Natural killer cell treated with Interleukin-12 subunit alpha and Interleukin-12 subunit beta and Interleukin-15 and Interleukin-18, amount 100 ng/mL, for 72 hours (primary cell): ENCODE results near the gene TREX2. TPM values are rescaled to one million over a fixed set of nuclear protein-coding genes. Genes with fewer than 3 reads are reported as not detected.

Source experiments
- ATAC-seq, 2 donors: fragments of 150-1000 bp; cut with Tn5 transposase in 1 of 2; sonication (Bioruptor Pico), chemical (Tn5 transposase) in 1 of 2; 2 replicates each; pipeline ENCODE4 v1.10.0; 2021
- DNase-seq: peaks from one replicate; pipeline ENCODE4 v3.0.0; 2022; ENCODE audit warnings: low spot score
- H3K27ac Mint-ChIP-seq, 2 donors: 1 replicate in 1 of 2; 2 replicates in 1 of 2; pipeline ENCODE4 v1.8.0; 2022; ENCODE audit warnings: mixed read lengths in 2 of 2, mild to moderate bottlenecking in 1 of 2, moderate library complexity in 1 of 2
- H3K27me3 Mint-ChIP-seq, 2 donors: 1 replicate in 1 of 2; 2 replicates in 1 of 2; pipeline ENCODE4 v1.8.0; 2022; ENCODE audit warnings: mixed read lengths in 2 of 2
- H3K36me3 Mint-ChIP-seq: one replicate; pipeline ENCODE4 v1.8.0; 2022; ENCODE audit warnings: mixed read lengths
- H3K4me1 Mint-ChIP-seq, 2 donors: 1 replicate in 1 of 2; 2 replicates in 1 of 2; pipeline ENCODE4 v1.8.0; 2022; ENCODE audit warnings: low read depth in 2 of 2, mixed read lengths in 2 of 2, mild to moderate bottlenecking in 1 of 2
- H3K4me3 Mint-ChIP-seq: one replicate; pipeline ENCODE4 v1.8.0; 2022; ENCODE audit warnings: mixed read lengths
- H3K9me3 Mint-ChIP-seq: 2 replicates; pipeline ENCODE4 v1.8.0; 2022; ENCODE audit warnings: mixed read lengths
- total RNA-seq, 2 donors: library from RNA; stranded (reverse); gene quantifications; one replicate each; pipeline ENCODE4 v1.2.3, GENCODE V29; 2022

TREX2 gene
- total RNA-seq, 2 donors from 2014 or later, result 1.4 to 4.5 TPM

DNA sequence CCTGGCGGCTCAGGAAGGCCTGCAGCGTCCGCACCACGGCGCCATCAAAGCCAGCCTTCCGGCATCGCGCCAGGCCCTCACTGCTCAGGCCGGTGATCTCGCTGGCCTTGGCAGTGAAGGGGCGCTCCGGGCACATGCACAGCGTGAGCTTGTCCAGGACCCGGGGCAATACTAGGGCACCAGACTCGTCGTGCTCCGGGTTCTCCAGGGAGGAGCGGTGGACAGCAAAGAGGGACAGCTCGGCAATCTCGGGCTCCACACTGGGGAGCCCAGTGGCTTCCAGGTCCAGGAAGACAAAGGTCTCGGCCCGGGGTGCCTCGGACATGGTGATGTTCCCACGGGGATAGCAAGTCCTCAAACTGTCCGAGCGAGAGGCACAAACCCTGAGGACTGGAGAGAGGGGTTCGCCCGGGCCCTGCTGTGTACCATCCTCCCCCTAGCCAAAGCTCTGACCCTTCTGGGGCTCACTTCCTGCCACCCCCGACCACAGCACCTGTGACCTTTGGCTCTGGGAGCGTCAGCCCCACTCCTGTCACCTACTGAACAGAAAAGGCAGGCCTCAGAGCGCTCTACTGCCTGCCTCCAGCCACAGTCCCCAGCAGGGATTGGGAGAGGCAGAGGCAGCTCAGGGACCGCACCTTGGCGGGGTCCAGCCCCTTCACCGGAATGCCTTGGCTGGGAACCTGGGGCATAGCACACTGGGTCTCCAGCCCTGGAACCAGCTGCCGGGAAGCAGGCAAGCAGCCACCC lies 575 bp downstream of the TREX2 start:
- Mint-ChIP-seq H3K4me3 (no peak overlapping the region), H3K27ac (no peak overlapping the region), H3K36me3 (no peaks in the 10 kb centered on the region), H3K4me1 (no peaks in the 10 kb centered on the region), H3K9me3 (no peaks in the 10 kb centered on the region), H3K27me3 (no peaks in the 10 kb centered on the region)
- DNase-seq, result no peak
- ATAC-seq, result no peak

DNA sequence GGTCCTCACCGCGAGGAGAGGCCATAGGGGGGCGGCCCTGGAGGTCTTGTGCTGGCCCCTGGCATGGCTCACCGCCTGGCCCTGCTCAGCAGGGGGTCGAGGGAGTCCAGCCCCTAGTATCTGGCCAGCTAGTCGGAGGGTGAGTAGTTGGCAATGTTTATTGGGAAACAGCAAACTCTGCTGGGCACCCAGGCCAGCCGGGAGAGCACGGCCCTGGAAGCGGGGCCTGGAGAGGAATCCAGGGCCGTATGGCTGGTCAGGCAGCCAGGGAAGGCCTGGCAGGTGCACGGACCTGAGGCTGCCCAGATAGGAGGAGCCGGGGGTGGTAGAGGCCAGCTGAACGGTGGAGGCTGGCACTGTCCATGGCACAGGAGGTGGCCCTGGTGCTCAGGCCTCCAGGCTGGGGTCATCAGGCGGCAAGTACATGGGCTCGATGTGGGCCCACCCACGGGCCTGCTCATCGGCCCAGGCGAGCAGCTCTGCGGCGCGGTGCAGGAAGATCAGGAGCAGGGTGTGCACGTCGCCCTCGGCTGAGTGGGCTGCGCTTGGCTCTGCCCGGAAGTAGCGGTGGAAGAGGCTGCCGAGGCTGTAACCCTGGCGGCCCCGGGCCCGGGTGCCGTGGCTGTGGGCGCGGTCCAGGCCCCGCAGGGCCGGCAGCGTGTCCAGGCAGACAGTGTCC lies 1.4 kb downstream of the TREX2 start:
- DNase-seq (peak; percentile 57), ATAC-seq (peak in 1 of 2 donors; percentile 7)
- no peaks in the 10 kb centered on the region for H3K4me1 Mint-ChIP-seq
- H3K27ac Mint-ChIP-seq, result no peak overlapping the region
- H3K4me3 Mint-ChIP-seq, result no peak overlapping the region
- no peaks in the 10 kb centered on the region for H3K36me3 Mint-ChIP-seq
- H3K27me3 Mint-ChIP-seq, result peaks cover 0 to 7% of the 10 kb centered on the region in 2 donors
- no peaks in the 10 kb centered on the region for H3K9me3 Mint-ChIP-seq

DNA sequence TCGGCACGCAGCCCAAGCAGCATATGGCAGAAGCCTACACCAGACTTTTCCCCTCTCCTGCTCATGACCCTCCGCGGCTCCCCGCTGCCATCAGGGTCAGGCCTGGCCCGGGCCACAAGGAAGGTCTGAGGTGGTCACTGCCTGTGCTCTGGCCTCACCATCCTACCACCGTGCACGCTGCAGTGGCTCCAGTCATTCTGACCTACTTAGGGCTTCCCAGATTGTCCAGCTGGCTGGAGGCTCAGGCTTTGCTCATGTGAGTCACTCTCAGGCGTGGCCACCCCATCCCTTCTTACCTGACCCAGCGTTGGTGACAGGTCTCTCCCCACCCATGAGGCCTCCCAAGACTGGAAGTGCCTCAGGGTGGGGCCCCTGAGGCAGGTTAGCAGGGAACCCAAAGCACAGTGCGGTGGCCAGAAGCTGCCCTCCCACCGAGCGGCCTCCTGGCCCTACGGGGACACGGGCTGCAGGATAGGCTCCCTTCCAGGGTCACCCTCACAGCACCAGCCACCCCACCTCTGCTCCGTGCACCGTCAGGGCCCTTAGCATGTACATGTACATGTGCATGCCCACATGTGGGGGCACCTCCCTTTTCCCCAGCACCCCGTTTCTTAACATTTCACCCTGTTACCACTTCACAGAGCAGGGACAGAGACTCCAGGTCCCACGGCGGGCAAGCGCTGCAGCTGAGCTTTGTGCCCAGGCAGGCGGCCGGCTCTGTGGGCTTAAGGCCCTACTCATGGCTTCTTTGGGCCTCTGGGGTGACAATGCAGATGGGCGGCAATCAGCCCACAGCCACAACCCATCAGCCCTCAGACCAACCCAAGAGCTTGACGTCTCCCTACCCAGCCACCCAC lies 2.2 kb downstream of the TREX2 start:
- Mint-ChIP-seq H3K9me3 (no peaks in the 10 kb centered on the region), H3K27ac (no peak overlapping the region), H3K27me3 (peaks cover 0 to 8% of the 10 kb centered on the region in 2 donors), H3K4me1 (no peaks in the 10 kb centered on the region), H3K4me3 (no peak overlapping the region), H3K36me3 (no peaks in the 10 kb centered on the region)
- DNase-seq, result no peak
- no peak for ATAC-seq

DNA sequence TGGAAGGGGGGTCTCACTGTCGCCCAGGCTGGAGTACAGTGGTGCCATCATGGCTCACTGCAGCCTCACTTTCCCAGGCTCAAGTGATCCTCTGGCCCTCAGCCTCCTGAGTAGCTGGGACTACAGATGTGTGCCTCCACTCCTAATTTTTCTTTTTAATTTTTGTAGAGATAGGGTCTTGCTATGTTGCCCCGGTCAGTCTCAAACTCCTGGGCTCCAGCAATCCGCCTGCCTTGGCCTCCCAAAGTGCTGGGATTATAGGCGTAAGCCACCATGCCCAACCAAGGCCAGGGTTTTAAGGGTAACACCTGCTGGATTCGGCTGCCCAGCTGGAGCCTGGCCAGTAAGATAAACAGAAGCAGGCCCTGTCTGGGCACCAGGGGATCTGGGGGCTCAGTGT lies 3.4 kb downstream of the TREX2 start:
- Mint-ChIP-seq H3K9me3 (no peaks in the 10 kb centered on the region), H3K36me3 (no peaks in the 10 kb centered on the region), H3K4me3 (no peak overlapping the region), H3K4me1 (no peaks in the 10 kb centered on the region), H3K27ac (no peak overlapping the region), H3K27me3 (peaks cover 0 to 8% of the 10 kb centered on the region in 2 donors)
- ATAC-seq (no peak), DNase-seq (no peak)

DNA sequence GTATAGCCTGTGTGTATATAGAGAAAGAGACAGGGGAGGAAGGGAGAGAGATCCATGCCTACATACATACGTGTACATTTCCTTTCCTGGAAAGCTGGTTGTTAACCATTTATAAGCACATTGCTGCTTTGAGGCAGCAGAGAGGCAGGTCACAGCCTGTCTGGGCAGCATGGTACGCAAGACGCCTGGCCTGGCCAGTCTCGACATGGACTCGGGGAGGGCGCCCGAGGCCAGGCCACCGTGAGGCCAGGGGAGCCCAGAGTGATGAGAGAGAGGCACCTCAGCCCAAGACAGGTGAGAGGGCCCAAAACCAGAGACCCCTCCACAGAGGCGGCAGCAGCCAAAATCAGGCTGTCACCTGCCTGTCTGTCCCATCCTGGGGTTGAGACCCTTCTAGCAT lies 3.9 kb downstream of the TREX2 start:
- no peaks in the 10 kb centered on the region for H3K36me3 Mint-ChIP-seq
- ATAC-seq (no peak), DNase-seq (no peak)
- H3K27me3 Mint-ChIP-seq, result peaks cover 4 to 8% of the 10 kb centered on the region in 2 donors
- no peak overlapping the region for H3K4me3 Mint-ChIP-seq
- H3K27ac Mint-ChIP-seq, result no peak overlapping the region
- H3K4me1 Mint-ChIP-seq, result no peaks in the 10 kb centered on the region
- H3K9me3 Mint-ChIP-seq, result no peaks in the 10 kb centered on the region

DNA sequence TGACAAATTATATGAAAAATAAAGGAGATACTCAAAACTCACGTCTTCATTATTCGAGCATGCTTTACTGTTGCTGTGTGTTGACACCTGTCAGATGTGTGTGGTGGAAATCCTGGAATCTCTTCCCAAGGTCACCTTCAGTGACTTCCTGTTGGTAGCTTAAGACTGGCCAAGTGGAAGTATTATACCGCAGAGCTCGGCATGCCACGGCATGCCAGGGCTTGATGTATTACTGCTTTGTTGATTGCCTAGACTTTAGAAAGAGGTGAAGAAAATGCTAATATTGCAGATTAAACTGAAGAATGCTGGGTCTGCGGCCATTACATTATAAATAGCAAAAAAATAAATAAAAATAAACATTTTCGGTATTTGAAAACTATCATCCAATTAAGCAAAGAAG lies 4.6 kb downstream of the TREX2 start:
- no peaks in the 10 kb centered on the region for H3K36me3 Mint-ChIP-seq
- no peak overlapping the region for H3K4me3 Mint-ChIP-seq
- peaks cover 6 to 8% of the 10 kb centered on the region in 2 donors for H3K27me3 Mint-ChIP-seq
- ATAC-seq (no peak), DNase-seq (no peak)
- no peaks in the 10 kb centered on the region for H3K9me3 Mint-ChIP-seq
- no peak overlapping the region for H3K27ac Mint-ChIP-seq
- H3K4me1 Mint-ChIP-seq, result no peaks in the 10 kb centered on the region

DNA sequence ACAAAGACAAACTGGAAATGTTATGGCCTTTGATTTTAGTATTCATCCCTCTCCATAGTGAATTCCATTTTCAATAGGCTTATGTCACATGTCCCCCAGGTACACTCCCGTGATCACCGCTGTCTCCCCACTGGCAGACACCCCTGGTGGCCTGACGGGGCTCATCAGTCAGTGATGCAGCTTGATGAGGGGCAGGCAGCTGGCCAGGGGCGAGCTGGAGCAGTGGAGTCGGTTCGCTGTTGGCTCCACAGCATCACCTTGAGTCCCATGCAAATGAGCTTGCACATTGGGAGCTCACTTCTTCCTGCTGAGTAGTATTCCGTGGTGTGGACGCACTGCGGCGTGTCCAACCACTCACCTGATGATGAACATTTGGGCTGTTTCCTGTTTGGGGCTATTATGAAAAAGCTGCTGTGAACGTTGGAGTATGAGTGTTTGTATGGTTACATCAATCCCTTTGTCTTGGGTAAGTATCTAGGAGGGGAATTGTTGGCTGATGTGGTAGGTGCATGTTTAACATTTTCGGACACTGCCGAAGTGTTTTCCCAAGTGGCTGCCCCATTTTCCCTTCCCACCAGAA lies 5.2 kb downstream of the TREX2 start:
- H3K27ac Mint-ChIP-seq, result no peak overlapping the region
- H3K27me3 Mint-ChIP-seq, result peaks cover 6 to 8% of the 10 kb centered on the region in 2 donors
- no peaks in the 10 kb centered on the region for H3K36me3 Mint-ChIP-seq
- no peak overlapping the region for H3K4me3 Mint-ChIP-seq
- DNase-seq (no peak), ATAC-seq (no peak)
- no peaks in the 10 kb centered on the region for H3K4me1 Mint-ChIP-seq
- H3K9me3 Mint-ChIP-seq, result no peaks in the 10 kb centered on the region

DNA sequence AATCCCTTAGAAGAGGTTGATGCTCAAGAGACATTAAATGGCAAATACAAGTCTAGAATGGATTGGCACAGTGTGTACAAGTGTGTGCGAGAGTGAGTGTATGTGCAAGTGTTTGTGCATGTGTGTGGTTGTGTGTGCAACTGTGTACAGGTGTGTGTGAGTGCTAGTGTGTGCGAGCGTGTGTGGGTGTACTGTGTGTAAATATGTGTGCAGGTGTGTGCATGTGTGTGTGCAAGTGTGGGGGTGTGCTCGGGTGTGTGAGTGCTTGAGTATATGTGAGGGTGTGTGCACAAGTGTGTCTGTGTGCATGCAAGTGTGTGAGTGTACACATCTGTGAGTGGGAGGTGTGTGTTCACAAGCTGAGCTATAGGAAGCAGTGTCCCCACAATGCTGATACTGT lies 5.9 kb downstream of the TREX2 start:
- H3K27ac Mint-ChIP-seq, result no peak overlapping the region
- no peaks in the 10 kb centered on the region for H3K4me1 Mint-ChIP-seq
- H3K4me3 Mint-ChIP-seq, result no peak overlapping the region
- peaks cover 6 to 8% of the 10 kb centered on the region in 2 donors for H3K27me3 Mint-ChIP-seq
- no peaks in the 10 kb centered on the region for H3K9me3 Mint-ChIP-seq
- DNase-seq, result no peak
- ATAC-seq, result peak in 1 of 2 donors; percentile 13
- no peaks in the 10 kb centered on the region for H3K36me3 Mint-ChIP-seq

DNA sequence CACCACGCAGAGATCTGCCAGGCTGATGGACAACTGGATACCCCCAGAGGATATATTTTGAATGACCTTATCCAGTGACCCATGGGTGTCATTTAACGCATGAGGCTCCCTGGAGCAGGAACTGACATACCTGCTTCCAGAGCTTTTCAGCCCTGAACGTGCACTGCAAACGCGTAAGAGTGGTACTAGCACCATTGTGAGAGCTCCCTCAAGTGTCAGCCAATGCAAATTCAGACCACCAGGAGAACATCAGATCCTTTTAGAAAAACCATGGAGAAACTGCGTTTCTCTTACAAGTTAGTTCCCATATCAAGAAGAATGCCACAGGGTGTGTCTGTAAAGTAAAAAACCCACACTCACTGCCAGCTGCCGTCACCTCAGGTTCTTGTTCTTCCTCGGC lies 7.3 kb downstream of the TREX2 start:
- Mint-ChIP-seq H3K4me3 (no peak overlapping the region), H3K9me3 (no peaks in the 10 kb centered on the region), H3K27ac (no peak overlapping the region), H3K36me3 (no peaks in the 10 kb centered on the region), H3K4me1 (no peaks in the 10 kb centered on the region), H3K27me3 (peaks cover 6 to 8% of the 10 kb centered on the region in 2 donors)
- ATAC-seq, result no peak
- DNase-seq, result no peak

DNA sequence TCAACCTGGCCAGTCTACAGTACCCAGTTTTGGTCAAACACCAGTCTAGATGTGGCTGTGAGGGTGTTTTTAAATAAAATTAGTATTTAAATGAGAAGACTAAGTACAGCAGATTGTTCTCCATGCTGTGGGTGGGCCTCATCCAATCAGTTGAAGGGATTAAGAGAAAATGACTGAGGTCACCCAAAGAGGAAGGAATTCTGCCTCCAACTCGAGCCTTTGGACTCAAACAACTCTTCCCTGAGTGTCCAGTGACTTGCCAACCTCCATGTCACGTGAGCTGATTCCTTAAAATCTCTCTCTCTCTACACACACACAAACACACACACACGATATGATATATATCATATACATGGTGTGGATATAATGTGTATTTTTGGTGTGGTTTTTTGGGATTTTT lies 10.0 kb downstream of the TREX2 start:
- H3K4me1 Mint-ChIP-seq, result no peaks in the 10 kb centered on the region
- no peaks in the 10 kb centered on the region for H3K36me3 Mint-ChIP-seq
- ATAC-seq (no peak), DNase-seq (no peak)
- no peak overlapping the region for H3K4me3 Mint-ChIP-seq
- H3K9me3 Mint-ChIP-seq, result no peaks in the 10 kb centered on the region
- peaks cover 6 to 8% of the 10 kb centered on the region in 2 donors for H3K27me3 Mint-ChIP-seq
- no peak overlapping the region for H3K27ac Mint-ChIP-seq

DNA sequence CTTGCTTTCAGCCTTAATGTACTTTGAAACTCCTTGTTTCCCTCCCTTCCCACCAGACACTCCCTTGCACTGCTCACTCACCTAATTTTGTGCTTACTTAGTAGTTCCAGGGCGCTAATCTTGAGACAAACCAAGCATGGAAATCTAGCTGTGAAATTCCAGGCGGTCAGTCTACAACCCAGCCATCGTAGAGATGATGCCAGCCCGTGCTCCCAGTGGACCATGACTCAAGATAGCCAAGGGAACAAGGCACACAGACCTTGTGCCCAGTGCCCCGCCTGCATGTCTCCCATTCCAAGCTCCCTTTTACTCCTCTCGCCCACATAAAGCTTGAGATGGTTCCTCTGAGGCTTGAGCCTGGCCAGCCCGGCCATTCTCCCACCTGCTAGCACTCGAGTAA lies 11.1 kb downstream of the TREX2 start:
- no peak overlapping the region for H3K4me3 Mint-ChIP-seq
- H3K27me3 Mint-ChIP-seq, result peaks cover 4 to 6% of the 10 kb centered on the region in 2 donors
- ATAC-seq (no peak), DNase-seq (no peak)
- H3K36me3 Mint-ChIP-seq, result no peaks in the 10 kb centered on the region
- H3K27ac Mint-ChIP-seq, result no peak overlapping the region
- H3K4me1 Mint-ChIP-seq, result no peaks in the 10 kb centered on the region
- H3K9me3 Mint-ChIP-seq, result no peaks in the 10 kb centered on the region

DNA sequence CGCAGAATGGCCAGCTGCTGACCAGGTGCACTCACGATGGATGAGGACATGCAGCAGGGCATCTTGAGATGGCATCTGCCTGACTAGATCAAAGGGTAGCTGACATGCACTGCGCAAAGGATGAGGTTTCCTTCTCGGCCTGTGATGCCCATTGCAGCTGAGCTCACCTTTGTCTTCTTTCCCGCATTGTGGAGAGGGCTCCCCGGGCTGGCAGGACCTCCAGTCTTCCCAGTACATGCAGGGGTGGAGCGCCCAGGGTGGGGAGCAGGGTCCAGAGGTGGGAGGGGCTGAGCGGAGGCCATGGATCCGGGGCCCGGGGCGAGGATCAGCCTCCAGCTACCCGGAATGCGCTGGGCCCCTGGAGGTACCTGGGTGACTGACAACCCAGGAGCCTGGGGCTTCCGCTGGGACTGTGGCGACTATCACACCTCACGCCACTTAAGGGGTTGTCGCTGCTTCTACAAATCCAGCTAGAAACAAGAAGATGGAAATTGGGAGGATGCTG lies 12.0 kb downstream of the TREX2 start:
- no peaks in the 10 kb centered on the region for H3K4me1 Mint-ChIP-seq
- peak in 1 of 2 donors; percentile 48 for ATAC-seq

DNA sequence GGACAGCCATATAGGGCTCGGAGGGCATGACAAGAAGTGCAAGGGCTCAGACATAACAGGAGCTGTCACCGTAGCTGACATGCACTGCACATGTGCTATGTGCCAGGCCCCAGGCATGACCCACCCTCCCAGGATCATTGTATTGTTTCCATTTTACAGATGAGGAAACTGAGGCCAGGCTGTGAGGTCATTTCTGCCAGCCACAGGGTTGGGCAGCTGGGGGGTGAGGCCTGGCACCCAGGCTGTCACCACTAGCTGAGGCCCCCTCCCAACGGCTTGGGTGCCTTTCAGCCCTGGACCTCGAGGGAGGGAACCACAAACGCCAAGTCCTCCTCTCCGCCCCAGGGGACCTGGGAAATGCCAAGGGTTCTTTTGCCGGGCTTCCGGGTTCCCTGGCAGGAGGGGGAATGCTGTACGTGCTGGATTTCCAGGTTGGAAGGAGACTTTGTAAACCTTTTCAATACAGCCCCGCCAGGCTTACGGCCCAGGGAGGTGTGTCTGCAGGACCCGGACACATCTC lies 12.6 kb downstream of the TREX2 start:
- H3K27me3 Mint-ChIP-seq, result peaks cover 0 to 9% of the 10 kb centered on the region in 2 donors
- H3K9me3 Mint-ChIP-seq, result no peaks in the 10 kb centered on the region
- H3K36me3 Mint-ChIP-seq, result no peaks in the 10 kb centered on the region
- no peak overlapping the region for H3K4me3 Mint-ChIP-seq
- no peak for ATAC-seq
- H3K27ac Mint-ChIP-seq, result no peak overlapping the region
- DNase-seq, result no peak
- no peaks in the 10 kb centered on the region for H3K4me1 Mint-ChIP-seq

More for the DNA sequence above, 12.0 kb downstream of the TREX2 start:
- Mint-ChIP-seq H3K36me3 (no peaks in the 10 kb centered on the region), H3K27ac (no peak overlapping the region), H3K4me3 (no peak overlapping the region), H3K9me3 (no peaks in the 10 kb centered on the region), H3K27me3 (peaks cover 0 to 9% of the 10 kb centered on the region in 2 donors)
- DNase-seq, result no peak
